Gastroesophageal sphincter (tissue), 3 donors: ENCODE measurements around the gene DIP2C.

Experiments used
- EP300 ChIP-seq: sonication (generic); formaldehyde crosslinking; IDR thresholded peaks from one replicate; pipeline ENCODE4 v1.6.1; 2017; ENCODE audit warnings: antibody characterized with exemption, mild to moderate bottlenecking
- POLR2A ChIP-seq, 2 donors: fragments of 450-650 bp; IDR thresholded peaks; one replicate each; pipeline ENCODE4 v1.6.1; 2017; ENCODE audit warnings: antibody characterized with exemption in 2 of 2, mild to moderate bottlenecking in 2 of 2, moderate library complexity in 1 of 2
- POLR2AphosphoS5 ChIP-seq: sonication (generic); formaldehyde crosslinking; IDR thresholded peaks from one replicate; pipeline ENCODE4 v1.6.1; 2017; ENCODE audit warnings: antibody characterized with exemption
- TF ChIP-seq, protein P1 (sequence below), 4 experiments: fragments of 200-600 bp in 2 of 4; fragments of 450-650 bp in 2 of 4; sonication (generic) in 1 of 4; IDR thresholded peaks; one replicate each; pipeline ENCODE4 v1.5.1; 2017 to 2019; ENCODE audit warnings: antibody characterized with exemption in 4 of 4, mild to moderate bottlenecking in 2 of 4, moderate library complexity in 2 of 4

- TF ChIP-seq, protein P1, sequence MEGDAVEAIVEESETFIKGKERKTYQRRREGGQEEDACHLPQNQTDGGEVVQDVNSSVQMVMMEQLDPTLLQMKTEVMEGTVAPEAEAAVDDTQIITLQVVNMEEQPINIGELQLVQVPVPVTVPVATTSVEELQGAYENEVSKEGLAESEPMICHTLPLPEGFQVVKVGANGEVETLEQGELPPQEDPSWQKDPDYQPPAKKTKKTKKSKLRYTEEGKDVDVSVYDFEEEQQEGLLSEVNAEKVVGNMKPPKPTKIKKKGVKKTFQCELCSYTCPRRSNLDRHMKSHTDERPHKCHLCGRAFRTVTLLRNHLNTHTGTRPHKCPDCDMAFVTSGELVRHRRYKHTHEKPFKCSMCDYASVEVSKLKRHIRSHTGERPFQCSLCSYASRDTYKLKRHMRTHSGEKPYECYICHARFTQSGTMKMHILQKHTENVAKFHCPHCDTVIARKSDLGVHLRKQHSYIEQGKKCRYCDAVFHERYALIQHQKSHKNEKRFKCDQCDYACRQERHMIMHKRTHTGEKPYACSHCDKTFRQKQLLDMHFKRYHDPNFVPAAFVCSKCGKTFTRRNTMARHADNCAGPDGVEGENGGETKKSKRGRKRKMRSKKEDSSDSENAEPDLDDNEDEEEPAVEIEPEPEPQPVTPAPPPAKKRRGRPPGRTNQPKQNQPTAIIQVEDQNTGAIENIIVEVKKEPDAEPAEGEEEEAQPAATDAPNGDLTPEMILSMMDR (IDR thresholded peaks at IDR 0.05) = no peak
- TF ChIP-seq POLR2A (IDR thresholded peaks at IDR 0.05) (no peak), POLR2AphosphoS5 (no peak), EP300 (no peak)
Observed at GRCh38 chr10:480498-480927, 209.0 kb downstream of the DIP2C start.
